ENCODE results near the gene PRKCB.
"Not testable (repeated sequence)": the region's sequence is repeated elsewhere in the genome, so short reads cannot be mapped to it uniquely, and the experiment has no call there.

Gene PRKCB

GRCh38 chr16:24007391-24007790, 171.6 kb downstream of the PRKCB start:
- no peak for DNase-seq (ENCODE audit: low read depth in 3 of 3)

GRCh38 chr16:24007934-24008333, 172.2 kb downstream of the PRKCB start:
- DNase-seq (ENCODE audit: low read depth in 3 of 3), result no peak

DNA sequence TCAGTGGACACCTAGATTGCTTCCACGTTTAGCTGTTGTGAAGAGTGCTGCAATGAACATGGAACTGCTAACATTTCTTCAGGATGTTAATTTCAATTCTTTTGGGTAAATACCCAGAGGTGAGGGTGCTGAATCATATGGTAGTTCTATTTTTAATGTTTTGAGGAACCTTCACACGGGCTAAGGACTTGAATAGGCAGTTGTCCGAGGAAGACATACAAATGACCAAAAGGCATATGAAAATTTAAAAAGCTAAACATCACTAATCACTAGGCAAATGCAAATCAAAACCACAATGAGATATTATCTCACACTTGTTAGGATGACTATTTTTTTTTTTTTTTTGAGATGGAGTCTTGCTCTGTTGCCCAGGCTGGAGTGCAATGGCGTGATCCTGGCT, 173.3 kb downstream of the PRKCB start:
- DNase-seq (ENCODE audit: low read depth in 3 of 3), result no peak

DNA sequence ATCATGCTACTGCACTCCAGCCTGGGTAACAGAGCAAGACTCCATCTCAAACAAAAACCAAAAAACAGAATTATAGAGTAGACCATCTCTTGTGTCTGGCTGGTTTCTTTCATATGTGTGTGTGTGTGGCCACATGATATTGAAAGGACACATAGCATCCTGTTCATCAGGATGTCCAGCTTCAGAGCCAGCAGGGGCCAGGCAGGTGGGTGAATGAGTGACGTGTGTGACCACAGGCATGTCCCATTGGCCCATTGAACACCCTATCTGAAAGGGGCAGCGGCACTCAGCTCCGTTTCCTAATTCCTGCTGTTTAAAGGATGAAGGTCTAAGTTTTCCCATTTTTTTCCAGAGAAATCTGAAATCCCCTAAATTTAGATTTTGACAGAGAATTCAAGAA, 174.2 kb downstream of the PRKCB start:
- DNase-seq (ENCODE audit: low read depth in 3 of 3), result no peak

GRCh38 chr16:24010440-24011089, 174.8 kb downstream of the PRKCB start:
- DNase-seq (ENCODE audit: low read depth in 3 of 3), result peak; percentile 63 to 74 (median 72)

DNA sequence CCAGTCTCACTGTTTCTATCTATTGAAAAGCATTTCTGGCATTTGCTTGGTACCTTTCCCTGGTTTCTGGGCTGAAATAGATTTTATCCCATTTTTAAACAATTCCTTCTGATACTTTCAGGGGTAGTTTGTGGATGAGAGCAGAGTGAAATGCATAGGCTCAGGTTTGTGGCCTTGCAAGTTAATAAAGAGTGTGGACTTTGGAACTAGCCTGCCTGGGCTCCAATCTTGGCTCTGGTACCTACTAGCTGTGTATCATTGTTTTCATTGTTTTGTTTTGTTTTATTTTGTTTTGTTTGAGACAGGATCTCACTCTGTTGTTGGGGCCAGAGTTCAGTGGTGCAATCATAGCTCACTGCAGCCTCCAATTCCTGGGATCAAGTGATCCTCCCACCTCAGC, 175.5 kb downstream of the PRKCB start:
- no peak for DNase-seq (ENCODE audit: low read depth in 3 of 3)

- no peak for DNase-seq (ENCODE audit: low read depth in 3 of 3)
Measured at GRCh38 chr16:24013054-24013636, 177.4 kb downstream of the PRKCB start.

- DNase-seq (ENCODE audit: low read depth in 3 of 3), result peak; percentile 14 to 31 (median 15)
Measured at GRCh38 chr16:24013864-24014645, 178.3 kb downstream of the PRKCB start.

GRCh38 chr16:24014955-24015354, 179.2 kb downstream of the PRKCB start:
- not testable (repeated sequence) for DNase-seq (ENCODE audit: low read depth in 3 of 3)

- no peak for DNase-seq (ENCODE audit: low read depth in 3 of 3)
Measured at GRCh38 chr16:24015923-24016322, 180.1 kb downstream of the PRKCB start.

DNA sequence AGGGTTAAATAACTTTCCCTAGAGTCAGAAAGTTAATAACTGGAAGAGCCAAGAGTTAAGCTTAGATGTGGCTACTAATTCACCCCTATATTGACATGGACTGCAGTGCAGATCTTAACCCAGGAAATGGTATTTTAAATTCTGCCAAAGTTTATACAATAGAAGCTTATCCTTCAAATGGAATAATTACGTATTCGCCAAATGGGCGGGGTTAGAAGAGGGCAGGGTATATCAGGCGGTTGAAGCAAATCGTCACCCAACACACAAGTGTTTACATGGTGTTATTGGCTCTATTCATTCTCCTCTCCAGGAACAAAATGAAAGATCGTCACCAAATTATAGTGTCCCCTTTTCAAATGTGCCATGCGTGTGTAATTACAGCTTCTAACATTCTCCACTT, 182.7 kb downstream of the PRKCB start:
- no peak for DNase-seq (ENCODE audit: low read depth in 3 of 3)

- no peak for DNase-seq (ENCODE audit: low read depth in 3 of 3)
Measured at GRCh38 chr16:24022797-24023196, 187.0 kb downstream of the PRKCB start.

DNA sequence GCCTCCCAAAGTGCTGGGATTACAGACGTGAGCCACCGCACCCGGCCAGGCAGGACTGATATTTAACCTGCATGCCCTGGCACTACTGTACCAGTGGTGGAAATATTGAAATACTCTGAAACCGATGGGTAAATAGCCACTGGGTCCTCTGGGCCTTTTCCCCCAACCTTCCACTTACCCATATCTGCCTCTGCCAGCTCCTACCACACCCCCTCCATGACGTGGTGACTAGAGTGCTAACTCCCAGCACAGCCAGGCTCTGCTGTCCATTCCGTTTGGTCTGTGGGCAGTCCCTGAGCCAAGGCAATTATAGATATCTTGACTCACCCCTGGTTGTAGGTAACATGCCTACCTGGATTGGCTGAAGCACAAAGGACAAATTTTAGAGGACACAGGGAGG, 187.8 kb downstream of the PRKCB start:
- no peak for DNase-seq (ENCODE audit: low read depth in 3 of 3)

DNA sequence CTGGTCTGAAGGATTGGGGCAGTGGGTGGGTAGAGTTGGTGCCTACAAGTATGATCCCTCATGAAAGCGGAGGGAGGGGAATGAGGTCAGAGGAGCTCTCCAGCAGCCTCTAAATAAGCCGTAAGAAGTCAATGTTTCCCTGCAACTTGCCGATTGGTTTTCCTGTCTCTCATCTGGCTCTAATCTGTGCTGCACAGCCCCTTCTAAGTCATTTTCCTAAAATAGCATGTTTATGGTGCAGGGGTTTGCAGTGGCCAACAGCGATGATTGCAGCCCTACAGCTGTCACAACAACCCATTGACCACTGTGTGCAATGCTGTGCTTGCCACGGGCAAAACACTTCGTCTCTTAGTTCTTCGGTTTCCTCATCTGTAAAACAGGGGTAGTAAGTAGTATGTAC, 189.2 kb downstream of the PRKCB start:
- no peak for DNase-seq (ENCODE audit: low read depth in 3 of 3)

GRCh38 chr16:24027466-24027865, 191.7 kb downstream of the PRKCB start:
- no peak for DNase-seq (ENCODE audit: low read depth in 3 of 3)

DNA sequence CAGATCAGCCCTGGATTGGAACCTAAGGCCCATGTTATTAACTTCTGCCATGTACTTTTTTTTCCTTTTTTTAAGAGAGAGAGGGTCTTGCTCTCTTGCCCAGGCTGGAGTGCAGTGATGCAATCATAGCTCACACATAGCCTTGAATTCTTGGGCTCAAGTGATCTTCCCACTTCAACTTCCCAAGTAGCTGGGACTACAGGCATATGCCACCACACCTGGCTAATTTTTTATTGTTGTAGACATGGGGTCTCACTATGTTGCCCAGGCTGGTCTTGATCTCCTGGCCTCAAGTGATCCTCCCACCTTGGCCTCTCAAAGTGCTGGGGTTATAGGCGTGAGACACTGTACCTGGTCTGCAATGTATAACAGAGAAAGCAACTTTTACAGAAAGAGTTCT, 194.1 kb downstream of the PRKCB start:
- not testable (repeated sequence) for DNase-seq (ENCODE audit: low read depth in 3 of 3)

DNA sequence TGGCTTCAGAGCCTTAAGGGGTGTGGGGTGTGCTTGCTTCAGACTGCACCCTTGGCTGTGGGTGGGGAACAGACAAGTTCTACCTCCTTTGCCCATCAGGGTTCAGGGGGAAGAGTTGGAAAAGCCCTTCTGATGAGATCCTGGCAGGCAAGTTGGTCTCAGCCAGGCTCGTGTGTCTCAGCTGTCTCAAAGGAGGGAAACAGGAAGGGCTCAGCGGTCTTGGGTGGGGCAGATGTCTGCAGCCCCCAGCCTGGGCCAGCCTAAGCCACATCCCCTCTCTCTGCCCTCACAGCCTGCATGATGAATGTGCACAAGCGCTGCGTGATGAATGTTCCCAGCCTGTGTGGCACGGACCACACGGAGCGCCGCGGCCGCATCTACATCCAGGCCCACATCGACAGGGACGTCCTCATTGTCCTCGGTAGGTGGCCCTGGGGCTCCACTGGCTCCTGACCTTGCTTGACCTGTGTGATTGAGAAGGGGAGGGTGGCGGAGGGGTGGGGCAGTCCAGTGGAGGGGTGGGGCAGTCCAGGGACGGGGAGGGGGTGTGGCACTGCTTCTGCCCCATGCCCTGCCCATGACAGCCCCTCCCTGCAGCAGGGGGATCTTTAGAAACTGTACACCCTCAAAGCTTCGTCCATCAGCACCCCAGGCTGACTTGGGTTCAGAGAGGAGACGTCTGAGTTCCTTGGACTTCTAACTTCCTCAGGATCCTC, 199.5 kb downstream of the PRKCB start:
- DNase-seq (ENCODE audit: low read depth in 3 of 3), result no peak

DNA sequence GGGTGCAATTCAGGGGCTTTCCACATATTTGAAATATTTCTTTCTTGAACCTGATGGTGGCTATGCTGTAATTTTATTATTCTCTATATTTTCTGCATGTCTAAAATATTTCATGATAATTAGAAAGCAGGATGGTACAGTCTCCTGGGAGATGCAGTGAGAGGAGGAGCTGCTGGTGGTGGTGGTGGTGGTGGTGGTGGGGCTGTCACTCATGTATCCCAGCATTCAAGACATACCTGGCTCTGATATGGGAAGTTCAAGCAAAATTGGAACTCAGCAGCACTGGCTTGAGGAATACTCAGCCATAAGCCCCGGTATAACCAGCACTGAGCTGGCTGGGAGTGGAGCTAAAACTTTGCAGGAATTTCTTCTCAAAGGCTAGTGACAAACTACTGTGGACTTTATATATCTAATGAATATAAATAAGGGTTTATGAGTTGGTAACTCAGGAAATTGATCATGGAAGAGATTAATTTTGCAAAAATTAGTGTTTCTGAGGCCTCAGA, 200.3 kb downstream of the PRKCB start:
- no peak for DNase-seq (ENCODE audit: low read depth in 3 of 3)

DNA sequence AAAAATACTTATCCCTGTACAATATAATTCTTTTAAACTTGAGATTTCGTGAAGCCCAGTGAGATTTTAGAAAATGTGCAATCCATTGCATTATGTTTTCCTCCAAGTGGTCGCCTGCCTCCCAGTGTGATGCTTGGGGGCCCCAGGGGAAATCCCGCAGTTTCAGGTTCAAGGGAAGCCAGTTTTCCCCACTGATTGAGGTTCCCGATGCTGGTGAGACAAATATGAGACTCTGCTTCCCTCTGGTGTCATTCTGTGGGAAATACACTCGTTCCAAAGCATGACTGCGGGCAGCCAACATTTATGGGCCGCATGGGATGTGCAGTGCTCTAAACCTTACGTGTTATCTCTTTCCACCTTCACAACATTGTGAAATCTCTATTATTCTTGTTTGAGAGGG, 200.8 kb downstream of the PRKCB start:
- DNase-seq (ENCODE audit: low read depth in 3 of 3), result peak in 1 of 3 donors; percentile 8

- no peak for DNase-seq (ENCODE audit: low read depth in 3 of 3)
Measured at GRCh38 chr16:24037335-24037734, 201.6 kb downstream of the PRKCB start.

DNA sequence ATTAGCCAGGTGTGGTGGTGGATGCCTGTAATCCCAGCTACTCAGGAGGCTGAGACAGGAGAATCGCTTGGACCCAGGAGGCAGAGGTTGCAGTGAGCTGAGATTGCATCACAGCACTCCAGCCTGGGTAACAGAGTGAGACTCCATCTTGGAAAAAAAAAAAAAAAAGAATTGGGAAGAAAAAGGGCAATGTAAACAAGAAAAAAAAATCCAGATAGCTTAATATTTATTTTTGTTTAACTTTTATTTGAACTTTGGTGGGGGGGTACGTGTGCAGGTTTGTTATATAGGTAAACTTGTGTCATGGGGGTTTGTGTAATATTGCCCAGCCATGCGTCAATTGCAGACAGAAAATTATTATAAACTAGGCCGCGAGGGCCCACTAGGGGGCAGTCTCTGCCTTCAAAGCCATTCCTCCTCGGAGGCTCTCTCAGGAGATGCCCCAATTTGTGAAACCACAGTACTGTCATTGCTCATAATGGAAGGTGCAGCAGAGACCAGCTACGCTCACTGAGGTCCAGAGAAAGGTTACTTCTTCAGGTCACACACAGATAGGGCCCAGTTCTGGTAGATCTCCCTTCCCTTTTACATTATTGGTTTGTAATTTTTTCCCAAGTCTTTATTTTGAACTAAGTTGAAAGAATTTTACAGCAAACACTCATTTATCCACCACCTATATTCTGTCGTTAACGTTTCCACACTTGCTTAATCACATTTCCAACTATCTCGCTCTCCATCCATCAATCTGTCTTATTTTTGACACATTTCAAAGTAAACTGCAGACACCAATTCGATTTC, 206.2 kb downstream of the PRKCB start:
- peak; percentile 66 to 70 (median 69) for DNase-seq (ENCODE audit: low read depth in 3 of 3)

All from stimulated activated CD4-positive, alpha-beta T cell treated with anti-CD3 and anti-CD28 coated beads, TNF-alpha, amount 100 ng/mL, for 48 hours (primary cell).